Globus pallidus (tissue), 1 donor: ENCODE measurements around the gene TRPM7.
"Not testable (repeated sequence)": the region's sequence is repeated elsewhere in the genome, so short reads cannot be mapped to it uniquely, and the experiment has no call there.

Experiments
- DNase-seq: peaks from one replicate; pipeline ENCODE4 v3.0.0-alpha.2; 2015; ENCODE audit warnings: low spot score

Gene TRPM7

DNA sequence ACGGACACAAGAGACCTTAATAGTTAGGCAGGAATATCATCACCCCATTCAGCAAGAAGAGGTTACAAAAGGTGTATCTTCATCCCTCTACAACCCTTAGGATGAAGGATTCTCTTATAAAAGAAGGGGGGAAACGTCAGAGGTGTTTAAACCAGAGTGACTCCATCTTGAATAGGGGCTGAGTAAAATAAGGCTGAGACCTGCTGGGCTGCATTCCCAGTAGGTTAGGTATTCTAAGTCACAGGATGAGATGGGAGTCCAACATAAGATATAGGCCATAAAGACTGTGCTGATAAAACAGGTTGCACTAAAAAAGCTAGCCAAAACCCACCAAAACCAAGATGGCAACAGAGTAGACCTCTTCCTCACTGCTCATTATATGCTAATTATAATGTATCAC, 16.5 kb downstream of the TRPM7 start:
- no peak for DNase-seq

GRCh38 chr15:50669611-50670010, 17.0 kb downstream of the TRPM7 start:
- DNase-seq: no peak

- DNase-seq: no peak
These were observed 20.7 kb downstream of the TRPM7 start for GRCh38 chr15:50665938-50666337.

- DNase-seq: no peak
These were observed 31.0 kb downstream of the TRPM7 start for GRCh38 chr15:50655555-50655954.

GRCh38 chr15:50653156-50653743, 33.3 kb downstream of the TRPM7 start:
- DNase-seq: no peak

GRCh38 chr15:50652671-50653070, 33.9 kb downstream of the TRPM7 start:
- no peak for DNase-seq

- no peak for DNase-seq
These were observed 45.3 kb downstream of the TRPM7 start for GRCh38 chr15:50641318-50641717.

- no peak for DNase-seq
These were observed 50.5 kb downstream of the TRPM7 start for GRCh38 chr15:50636146-50636545.

DNA sequence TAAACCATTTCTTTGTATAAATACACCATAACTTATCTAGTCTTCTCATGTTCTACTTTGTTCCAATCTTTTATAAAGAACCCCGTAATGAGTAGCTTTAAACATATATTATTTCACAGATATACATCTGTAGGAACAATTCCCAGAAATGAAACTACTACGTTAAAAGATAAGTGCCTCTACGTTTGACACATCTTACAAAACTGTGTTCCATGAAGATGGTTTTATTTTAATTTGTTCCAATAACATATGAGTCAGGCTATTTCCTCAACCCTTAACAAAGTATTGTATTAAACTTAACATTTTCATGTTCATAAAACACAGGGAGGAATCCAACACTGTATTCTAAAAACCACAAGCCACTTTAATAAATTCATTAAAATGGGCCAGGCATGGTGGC, 52.9 kb downstream of the TRPM7 start:
- DNase-seq: no peak

DNA sequence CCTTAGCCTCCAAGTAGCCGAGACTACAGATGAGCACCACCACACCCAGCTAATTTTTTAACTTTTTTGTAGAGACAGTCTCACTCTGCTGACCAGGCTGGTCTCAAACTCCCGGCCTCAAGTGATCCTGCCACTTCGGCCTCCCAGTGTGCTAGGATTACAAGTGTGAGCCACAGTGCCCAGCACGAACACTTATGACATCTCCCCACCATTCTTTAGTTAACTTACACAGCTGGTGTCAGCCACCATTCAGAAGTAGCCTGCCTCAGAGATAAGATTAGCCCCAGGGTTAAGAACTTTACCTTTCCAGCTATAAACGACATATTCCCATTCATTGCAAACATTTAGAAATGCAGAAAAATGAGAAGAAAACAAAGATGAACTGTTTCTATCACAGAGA, 58.2 kb downstream of the TRPM7 start:
- DNase-seq: no peak

DNA sequence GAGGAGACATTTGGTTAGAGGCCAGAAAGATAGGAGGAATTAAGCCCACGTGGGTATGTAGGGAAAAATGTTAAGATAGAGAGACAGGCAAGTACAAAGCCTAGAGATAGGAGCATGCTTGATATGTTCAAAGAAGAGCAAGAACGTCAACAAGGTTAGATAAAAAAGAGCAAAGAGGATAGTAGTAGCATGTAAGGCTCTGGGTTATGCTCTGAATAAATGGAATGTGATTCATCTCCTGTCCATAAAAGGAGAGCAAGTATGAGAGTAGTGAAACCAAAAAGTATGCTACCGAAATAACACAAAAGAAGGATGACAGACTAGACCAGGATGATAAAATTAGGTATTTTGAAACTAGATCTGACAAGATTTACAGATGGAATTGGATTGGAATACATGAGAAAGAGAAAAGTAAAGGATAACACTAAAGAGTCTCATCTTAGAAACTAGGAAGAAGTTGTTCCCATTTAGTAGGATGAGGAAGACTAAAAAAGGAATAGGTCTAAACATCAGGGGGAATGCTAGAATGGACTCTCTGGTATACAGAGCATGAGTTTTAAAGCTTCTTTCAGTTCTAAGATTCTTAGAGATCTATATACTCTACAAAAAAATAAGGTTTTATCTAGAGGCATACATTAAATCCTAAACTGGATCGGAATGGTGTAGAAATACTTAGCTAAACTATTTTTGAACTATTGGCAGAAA, 59.1 kb downstream of the TRPM7 start:
- no peak for DNase-seq

GRCh38 chr15:50624616-50625168, 61.9 kb downstream of the TRPM7 start:
- DNase-seq: no peak

GRCh38 chr15:50622361-50622943, 64.1 kb downstream of the TRPM7 start:
- DNase-seq: not testable (repeated sequence)

- DNase-seq: not testable (repeated sequence)
These were observed 69.6 kb downstream of the TRPM7 start for GRCh38 chr15:50616960-50617359.

- not testable (repeated sequence) for DNase-seq
These were observed 70.0 kb downstream of the TRPM7 start for GRCh38 chr15:50616554-50616953.

DNA sequence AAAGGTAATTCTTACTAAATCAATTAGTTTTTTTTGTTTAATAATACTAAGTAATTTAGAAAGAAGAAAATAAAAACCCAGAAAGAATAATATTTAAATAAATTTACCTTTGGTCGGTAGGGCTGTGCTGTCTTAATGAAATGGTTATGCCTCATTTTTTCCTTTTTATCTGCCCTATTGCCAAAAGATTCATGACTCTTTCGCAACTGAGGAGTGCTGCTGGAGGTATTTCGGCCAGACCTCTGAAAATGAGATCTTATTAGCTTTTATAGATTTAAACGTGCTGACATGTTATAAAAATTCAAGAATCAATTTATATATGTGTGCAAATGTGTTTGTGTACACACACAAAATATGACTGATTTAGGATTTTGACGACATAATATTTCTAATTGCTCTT, 73.0 kb downstream of the TRPM7 start:
- no peak for DNase-seq

- DNase-seq: no peak
These were observed 79.5 kb downstream of the TRPM7 start for GRCh38 chr15:50607129-50607528.

DNA sequence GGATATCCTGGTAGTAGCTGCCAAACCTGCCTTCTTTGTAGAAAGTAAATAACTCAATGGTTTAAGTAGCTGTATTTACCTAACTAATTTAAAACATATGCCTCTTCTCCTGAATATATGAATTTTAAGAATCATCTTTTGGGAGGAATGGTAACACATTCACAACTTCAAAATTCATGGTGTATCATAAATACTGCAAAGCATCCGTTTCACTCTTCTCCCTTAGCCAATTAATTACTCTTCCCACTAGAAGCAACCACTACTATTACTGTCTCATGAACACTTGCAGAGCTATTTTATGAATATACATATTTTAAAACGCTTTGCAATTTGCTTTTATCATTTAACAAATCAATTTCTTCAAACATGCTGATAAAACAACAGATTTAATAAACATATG, 81.1 kb downstream of the TRPM7 start:
- no peak for DNase-seq

DNA sequence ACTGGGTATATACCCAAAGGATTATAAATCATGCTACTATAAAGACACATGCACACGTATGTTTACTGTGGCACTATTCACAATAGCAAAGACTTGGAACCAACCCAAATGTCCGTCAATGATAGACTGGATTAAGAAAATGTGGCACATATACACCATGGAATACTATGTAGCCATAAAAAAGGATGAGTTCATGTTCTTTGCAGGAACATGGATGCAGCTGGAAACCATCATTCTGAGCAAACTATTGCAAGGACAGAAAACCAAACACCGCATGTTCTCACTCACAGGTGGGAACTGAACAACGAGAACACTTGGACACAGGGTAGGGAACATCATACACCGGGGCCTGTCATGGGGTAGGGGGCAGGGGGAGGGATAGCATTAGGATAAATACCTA, 84.6 kb downstream of the TRPM7 start:
- not testable (repeated sequence) for DNase-seq

DNA sequence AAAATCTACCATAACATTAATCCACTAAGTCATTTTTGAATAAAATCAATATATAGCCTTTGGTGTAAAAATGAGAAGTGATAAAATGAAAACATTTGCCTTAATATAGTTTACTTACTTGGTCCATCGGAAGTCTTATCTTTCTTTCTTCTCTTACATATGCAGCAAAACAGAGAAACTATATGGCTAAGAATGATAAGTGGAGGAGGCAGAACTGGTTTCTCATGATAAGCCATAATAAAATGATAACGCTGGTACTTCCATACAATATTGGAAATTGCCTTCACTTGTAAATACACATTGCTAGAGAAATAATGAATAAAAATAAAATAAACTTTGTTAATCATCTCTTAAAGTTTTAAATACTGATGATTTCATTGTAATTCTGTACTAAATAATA, 92.3 kb downstream of the TRPM7 start:
- DNase-seq: no peak

- no peak for DNase-seq
These were observed 92.8 kb downstream of the TRPM7 start for GRCh38 chr15:50593761-50594160.

DNA sequence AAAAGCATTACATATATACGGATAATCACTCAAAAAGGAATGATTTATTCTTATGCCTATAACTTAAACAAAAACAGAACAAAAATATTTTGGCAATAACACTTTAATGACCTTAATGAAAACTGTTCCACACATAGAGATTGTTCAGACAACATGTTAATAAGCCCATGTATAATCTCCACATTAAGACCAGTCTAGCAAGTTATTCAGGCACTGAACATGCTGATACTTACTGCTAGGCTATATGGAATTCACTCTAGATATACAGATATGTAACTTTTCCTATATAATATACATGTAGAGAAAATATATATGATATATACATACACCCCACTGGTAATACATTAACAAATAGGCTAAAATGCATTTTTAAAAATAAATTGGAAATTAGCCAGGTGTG, 96.3 kb downstream of the TRPM7 start:
- no peak for DNase-seq

DNA sequence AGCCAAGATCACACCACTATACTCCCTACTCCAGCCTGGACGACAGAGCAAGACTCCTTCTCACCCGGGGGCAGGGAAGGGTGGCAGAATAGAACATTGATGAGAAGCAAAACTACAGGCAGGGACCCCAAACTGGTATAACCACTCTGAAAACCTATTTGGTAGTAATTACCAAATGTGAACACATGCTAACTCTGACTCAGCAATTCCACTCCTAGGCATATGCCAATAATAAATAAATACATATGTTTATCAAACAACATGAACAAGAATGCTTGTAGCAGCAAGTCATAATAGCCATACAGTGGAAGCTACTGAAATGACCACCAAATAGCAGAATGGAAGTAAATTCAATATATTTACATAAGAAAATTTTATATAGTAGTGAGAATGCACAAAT, 109.1 kb downstream of the TRPM7 start:
- DNase-seq: no peak
